Measurements from ENCODE around the gene SRD5A1. TPM values are rescaled to one million over a fixed set of nuclear protein-coding genes. Genes with fewer than 3 reads are reported as not detected.

SRD5A1 gene
- total RNA-seq, 1 donor from 2014 or later: 14.0 TPM

DNA sequence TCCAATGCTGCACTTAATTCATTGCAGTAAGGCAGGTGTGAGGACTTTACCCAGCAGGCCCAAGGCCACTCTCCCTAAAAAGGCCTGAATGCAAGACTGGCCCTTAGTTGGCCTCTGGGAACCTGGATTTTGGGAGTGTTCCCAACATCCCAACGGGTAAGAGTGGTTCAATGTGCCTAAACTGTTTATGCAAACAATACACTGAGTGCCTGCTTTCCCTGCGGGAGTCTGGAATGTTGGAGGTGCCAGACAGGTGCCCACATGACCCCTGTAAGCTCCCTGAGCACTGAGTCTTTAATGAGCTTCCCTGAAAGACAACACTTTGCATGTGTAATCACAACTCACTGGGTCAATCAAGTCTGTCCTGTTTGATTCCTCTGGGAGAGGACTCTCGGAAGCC, 37.8 kb upstream of the SRD5A1 start:
- Mint-ChIP-seq H3K27ac (no peak overlapping the region), H3K4me3 (no peak overlapping the region), H3K36me3 (ENCODE audit: low read depth) (peaks cover 29% of the 10 kb centered on the region), H3K4me1 (ENCODE audit: low read depth) (no peaks in the 10 kb centered on the region), H3K27me3 (ENCODE audit: insufficient read depth) (no peaks in the 10 kb centered on the region), H3K9me3 (no peaks in the 10 kb centered on the region)
- intact Hi-C loops (cut with micrococcal nuclease): no loop called here
- DNase-seq (ENCODE audit: low spot score): no peak

DNA sequence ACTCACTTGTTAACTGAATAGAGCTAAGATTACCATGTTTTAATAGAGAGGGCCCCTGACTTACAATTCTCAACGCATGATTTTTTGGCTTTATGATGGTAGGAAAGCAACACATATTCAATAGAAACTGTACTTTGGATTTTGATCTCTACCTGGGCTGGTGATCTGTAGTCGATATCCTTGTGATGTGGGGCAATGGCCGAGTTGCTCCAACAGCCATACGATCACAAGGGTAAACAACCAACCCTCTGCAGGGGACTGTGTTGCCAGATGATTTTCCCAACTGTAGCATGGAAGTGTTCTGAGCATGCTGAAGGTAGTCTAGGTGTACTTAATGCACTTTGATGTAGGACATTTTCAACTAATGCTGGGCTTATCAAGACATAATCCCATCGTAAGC, 36.9 kb upstream of the SRD5A1 start:
- intact Hi-C loops (cut with micrococcal nuclease): no loop called here
- no peaks in the 10 kb centered on the region for H3K4me1 Mint-ChIP-seq (ENCODE audit: low read depth)
- H3K36me3 Mint-ChIP-seq (ENCODE audit: low read depth): peaks cover 38% of the 10 kb centered on the region
- H3K4me3 Mint-ChIP-seq: no peak overlapping the region
- no peaks in the 10 kb centered on the region for H3K9me3 Mint-ChIP-seq
- DNase-seq (ENCODE audit: low spot score): no peak
- no peak overlapping the region for H3K27ac Mint-ChIP-seq
- H3K27me3 Mint-ChIP-seq (ENCODE audit: insufficient read depth): no peaks in the 10 kb centered on the region

DNA sequence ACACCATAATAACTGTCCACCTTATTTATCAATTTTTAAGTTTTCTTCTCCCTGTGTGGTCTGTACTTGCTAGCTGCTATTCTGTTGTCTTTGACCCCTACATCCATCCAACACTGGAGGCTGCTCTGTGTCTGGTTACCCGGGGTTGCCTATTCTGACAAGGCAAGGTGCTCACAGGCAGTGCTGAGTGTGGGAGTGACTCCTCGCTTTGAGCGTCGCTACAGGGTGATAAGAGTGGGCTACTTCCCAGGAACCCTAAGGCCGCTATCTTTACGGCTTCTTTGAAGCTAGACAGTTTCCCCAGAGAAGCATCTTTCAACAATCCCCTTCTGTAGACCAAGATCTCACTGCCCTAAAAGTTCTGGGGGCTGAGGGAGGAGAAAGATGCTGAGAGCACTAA, 35.7 kb upstream of the SRD5A1 start:
- DNase-seq (ENCODE audit: low spot score): no peak
- Mint-ChIP-seq H3K27me3 (ENCODE audit: insufficient read depth) (no peaks in the 10 kb centered on the region), H3K27ac (no peak overlapping the region), H3K4me3 (no peak overlapping the region), H3K36me3 (ENCODE audit: low read depth) (peaks cover 50% of the 10 kb centered on the region), H3K9me3 (no peaks in the 10 kb centered on the region), H3K4me1 (ENCODE audit: low read depth) (no peaks in the 10 kb centered on the region)
- intact Hi-C loops (cut with micrococcal nuclease): no loop called here

DNA sequence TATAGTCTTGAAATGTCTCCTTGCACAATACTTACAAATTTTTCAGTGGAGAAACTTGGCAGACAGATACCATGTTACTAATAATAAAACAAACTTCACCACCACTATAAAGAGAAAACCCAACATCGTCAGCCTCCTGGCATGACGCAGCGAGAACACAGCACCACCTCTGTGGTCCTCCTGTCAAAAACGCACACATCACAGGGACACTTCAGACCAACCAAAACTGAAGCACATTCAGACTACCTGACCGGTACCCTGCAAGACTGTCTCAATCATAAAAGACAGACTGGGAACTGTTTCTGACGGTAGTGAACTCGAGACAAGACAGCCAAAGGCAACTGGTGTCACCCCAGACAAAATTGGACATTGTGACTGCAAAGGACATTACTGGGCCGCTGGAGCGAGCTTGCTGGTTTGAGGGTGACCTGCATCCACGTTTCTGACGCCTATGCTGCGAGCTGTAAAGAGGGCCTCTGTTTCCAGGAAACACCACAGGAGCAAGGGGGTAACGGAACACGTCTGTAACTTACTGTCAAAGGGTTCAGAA, 34.8 kb upstream of the SRD5A1 start:
- Mint-ChIP-seq H3K9me3 (no peaks in the 10 kb centered on the region), H3K4me3 (no peak overlapping the region), H3K27me3 (ENCODE audit: insufficient read depth) (no peaks in the 10 kb centered on the region), H3K27ac (no peak overlapping the region), H3K4me1 (ENCODE audit: low read depth) (no peaks in the 10 kb centered on the region), H3K36me3 (ENCODE audit: low read depth) (peaks cover 56% of the 10 kb centered on the region)
- DNase-seq (ENCODE audit: low spot score): no peak
- intact Hi-C loops (cut with micrococcal nuclease): no loop called here

DNA sequence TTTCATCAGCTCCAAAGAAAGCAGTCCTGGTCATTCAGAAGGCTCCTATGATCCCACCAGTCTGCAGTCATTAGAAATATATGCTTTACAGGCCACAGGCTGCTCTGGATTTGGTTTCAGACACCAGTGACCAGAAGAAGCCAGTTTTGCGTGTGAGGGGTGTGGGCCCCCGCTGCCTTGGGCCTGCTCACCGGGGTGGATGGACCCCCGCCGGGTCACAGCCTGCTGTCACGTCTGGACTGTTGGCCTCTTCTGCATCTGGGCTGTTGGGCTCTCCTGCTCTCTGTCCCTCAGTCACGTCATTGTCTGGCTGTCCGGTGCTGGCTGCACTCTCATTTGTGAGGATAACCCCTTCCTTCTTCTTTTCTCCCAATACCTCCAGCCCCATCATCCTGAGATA, 33.5 kb upstream of the SRD5A1 start:
- no peak overlapping the region for H3K27ac Mint-ChIP-seq
- DNase-seq (ENCODE audit: low spot score): no peak
- no peak overlapping the region for H3K4me3 Mint-ChIP-seq
- no peaks in the 10 kb centered on the region for H3K9me3 Mint-ChIP-seq
- intact Hi-C loops (cut with micrococcal nuclease): no loop called here
- H3K4me1 Mint-ChIP-seq (ENCODE audit: low read depth): no peaks in the 10 kb centered on the region
- peaks cover 58% of the 10 kb centered on the region for H3K36me3 Mint-ChIP-seq (ENCODE audit: low read depth)
- H3K27me3 Mint-ChIP-seq (ENCODE audit: insufficient read depth): no peaks in the 10 kb centered on the region

DNA sequence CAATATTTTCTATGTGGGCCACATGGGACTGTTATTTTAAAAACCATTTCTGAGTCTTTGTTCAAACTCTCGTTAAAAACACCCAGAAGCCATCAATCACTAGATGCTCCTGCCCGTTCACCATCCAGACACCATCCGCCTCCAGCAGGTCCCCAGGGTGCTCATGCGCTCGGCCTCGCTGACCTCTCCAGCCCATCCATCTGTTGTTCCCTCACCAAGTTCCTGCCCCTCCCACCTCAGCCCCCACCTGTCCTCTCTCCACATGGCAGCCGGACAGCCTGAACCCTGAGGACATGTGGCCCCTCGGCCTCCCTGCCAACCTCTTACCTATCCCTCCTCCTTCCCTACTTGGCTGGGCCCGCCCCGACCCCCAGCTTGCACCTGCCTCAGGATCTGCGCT, 32.0 kb upstream of the SRD5A1 start:
- DNase-seq (ENCODE audit: low spot score): no peak
- intact Hi-C loops (cut with micrococcal nuclease): no loop called here
- Mint-ChIP-seq H3K4me3 (no peak overlapping the region), H3K27me3 (ENCODE audit: insufficient read depth) (no peaks in the 10 kb centered on the region), H3K9me3 (no peaks in the 10 kb centered on the region), H3K4me1 (ENCODE audit: low read depth) (no peaks in the 10 kb centered on the region), H3K36me3 (ENCODE audit: low read depth) (peaks cover 61% of the 10 kb centered on the region), H3K27ac (no peak overlapping the region)

DNA sequence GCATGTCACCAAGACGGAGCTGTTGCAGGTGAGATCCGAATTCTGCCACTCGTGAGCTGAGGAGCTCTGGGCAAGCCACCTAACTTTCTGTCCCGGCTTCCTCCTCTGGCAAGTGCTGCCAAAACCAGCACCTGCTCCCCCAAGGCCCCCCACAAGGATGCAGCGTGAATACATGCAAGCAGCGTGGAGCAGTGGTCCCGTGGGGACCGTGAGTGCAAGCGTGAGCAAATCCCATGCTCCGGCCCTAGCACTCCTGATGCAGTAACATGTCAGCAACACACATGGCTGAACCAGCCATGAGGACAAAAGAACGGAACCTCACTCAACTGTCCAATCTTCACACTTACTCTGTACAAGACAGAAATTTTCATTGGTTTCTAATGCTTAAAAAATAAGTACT, 31.4 kb upstream of the SRD5A1 start:
- no peaks in the 10 kb centered on the region for H3K27me3 Mint-ChIP-seq (ENCODE audit: insufficient read depth)
- H3K36me3 Mint-ChIP-seq (ENCODE audit: low read depth): peaks cover 57% of the 10 kb centered on the region
- no peaks in the 10 kb centered on the region for H3K9me3 Mint-ChIP-seq
- DNase-seq (ENCODE audit: low spot score): no peak
- intact Hi-C loops (cut with micrococcal nuclease): loop anchor here (2.0 kb wide), 1 partner anchor 15 kb away; no protein-coding TSS in a partner anchor
- no peak overlapping the region for H3K4me3 Mint-ChIP-seq
- H3K27ac Mint-ChIP-seq: no peak overlapping the region
- no peaks in the 10 kb centered on the region for H3K4me1 Mint-ChIP-seq (ENCODE audit: low read depth)

DNA sequence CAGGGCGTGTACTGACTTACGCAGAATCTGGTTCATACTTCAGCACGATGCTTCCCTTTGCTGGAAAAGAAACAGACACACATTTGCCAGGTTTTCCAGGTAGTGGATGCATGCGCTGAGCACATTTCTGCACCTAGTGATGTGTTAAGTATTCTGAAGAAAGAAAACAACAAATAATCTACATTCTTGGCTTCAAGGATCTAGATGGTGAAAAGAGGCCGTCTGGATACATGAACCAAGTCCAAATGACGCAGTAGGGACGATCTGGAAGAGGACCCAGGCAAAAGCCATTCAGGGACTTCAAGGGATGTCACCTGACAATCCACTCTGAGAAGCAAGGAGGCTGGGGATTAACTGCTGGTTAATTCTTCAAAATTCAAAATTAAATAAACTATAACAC, 30.8 kb upstream of the SRD5A1 start:
- H3K36me3 Mint-ChIP-seq (ENCODE audit: low read depth): peaks cover 58% of the 10 kb centered on the region
- no peaks in the 10 kb centered on the region for H3K27me3 Mint-ChIP-seq (ENCODE audit: insufficient read depth)
- intact Hi-C loops (cut with micrococcal nuclease): loop anchor here (2.0 kb wide), 1 partner anchor 14 kb away; no protein-coding TSS in a partner anchor
- DNase-seq (ENCODE audit: low spot score): no peak
- H3K4me1 Mint-ChIP-seq (ENCODE audit: low read depth): no peaks in the 10 kb centered on the region
- no peaks in the 10 kb centered on the region for H3K9me3 Mint-ChIP-seq
- H3K4me3 Mint-ChIP-seq: no peak overlapping the region
- no peak overlapping the region for H3K27ac Mint-ChIP-seq

DNA sequence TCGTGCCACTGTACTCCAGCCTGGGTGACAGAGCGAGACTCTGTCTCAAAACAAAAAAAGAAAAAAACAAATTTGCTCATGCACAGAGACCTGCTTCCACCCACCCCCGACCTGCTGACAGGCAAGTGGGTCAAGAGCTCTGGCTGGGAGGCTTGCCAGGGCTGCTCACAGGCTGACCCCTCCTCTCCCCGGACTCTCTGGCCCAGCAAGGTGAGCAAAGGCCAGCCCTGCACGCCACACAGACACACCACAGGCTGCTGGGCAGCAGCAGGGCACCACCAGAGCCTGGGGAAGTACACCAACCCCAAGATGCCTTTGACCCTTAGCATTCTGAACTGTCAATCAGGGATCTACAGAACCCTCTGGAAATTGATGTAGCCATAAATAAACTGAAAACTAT, 29.6 kb upstream of the SRD5A1 start:
- intact Hi-C loops (cut with micrococcal nuclease): loop anchor here (2.0 kb wide), 1 partner anchor 13 kb away; no protein-coding TSS in a partner anchor
- no peak overlapping the region for H3K4me3 Mint-ChIP-seq
- no peaks in the 10 kb centered on the region for H3K9me3 Mint-ChIP-seq
- no peaks in the 10 kb centered on the region for H3K4me1 Mint-ChIP-seq (ENCODE audit: low read depth)
- H3K36me3 Mint-ChIP-seq (ENCODE audit: low read depth): peaks cover 55% of the 10 kb centered on the region
- DNase-seq (ENCODE audit: low spot score): no peak
- no peak overlapping the region for H3K27ac Mint-ChIP-seq
- no peaks in the 10 kb centered on the region for H3K27me3 Mint-ChIP-seq (ENCODE audit: insufficient read depth)

DNA sequence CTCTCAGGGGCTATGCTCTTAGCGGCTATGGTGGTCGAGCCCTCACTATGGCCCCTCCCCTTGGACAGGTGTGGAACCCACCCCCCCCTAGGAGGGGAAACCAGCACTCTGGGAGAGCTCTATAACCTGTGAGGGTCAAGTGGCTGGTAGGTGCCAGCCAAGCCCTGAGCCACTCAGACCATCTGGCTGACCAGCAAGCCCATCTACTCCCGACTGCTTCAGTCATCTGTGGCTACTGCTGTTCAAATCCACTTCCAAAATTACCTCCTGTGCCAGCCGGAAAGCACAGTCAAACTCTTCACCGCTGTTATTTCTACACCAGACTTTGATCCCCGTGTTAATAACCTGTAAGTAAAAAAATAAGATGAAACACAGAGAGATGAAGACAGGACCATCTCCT, 28.9 kb upstream of the SRD5A1 start:
- Mint-ChIP-seq H3K9me3 (no peaks in the 10 kb centered on the region), H3K4me1 (ENCODE audit: low read depth) (no peaks in the 10 kb centered on the region), H3K27ac (no peak overlapping the region), H3K4me3 (no peak overlapping the region), H3K36me3 (ENCODE audit: low read depth) (peaks cover 55% of the 10 kb centered on the region), H3K27me3 (ENCODE audit: insufficient read depth) (no peaks in the 10 kb centered on the region)
- no peak for DNase-seq (ENCODE audit: low spot score)
- intact Hi-C loops (cut with micrococcal nuclease): no loop called here

DNA sequence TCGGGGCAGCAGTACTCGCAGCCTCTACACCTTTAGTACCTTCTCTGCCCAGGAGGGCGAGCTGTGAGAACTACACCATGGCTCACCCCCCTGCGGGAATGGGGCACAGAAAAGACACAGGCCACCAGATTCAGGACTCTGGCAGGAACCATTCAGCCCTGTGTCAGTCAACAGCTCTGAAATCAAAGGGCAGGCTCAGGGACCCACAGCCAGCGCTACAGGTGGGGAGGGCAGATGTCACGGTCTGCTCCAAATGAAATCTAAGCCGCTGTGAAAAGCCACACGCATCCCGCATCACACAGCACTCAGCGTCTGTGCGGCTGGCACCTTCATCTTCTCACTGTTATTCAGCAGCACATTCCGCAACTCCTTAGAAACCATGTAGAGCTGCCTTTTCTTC, 28.3 kb upstream of the SRD5A1 start:
- no peak overlapping the region for H3K4me3 Mint-ChIP-seq
- intact Hi-C loops (cut with micrococcal nuclease): no loop called here
- no peaks in the 10 kb centered on the region for H3K27me3 Mint-ChIP-seq (ENCODE audit: insufficient read depth)
- no peak for DNase-seq (ENCODE audit: low spot score)
- H3K9me3 Mint-ChIP-seq: no peaks in the 10 kb centered on the region
- no peaks in the 10 kb centered on the region for H3K4me1 Mint-ChIP-seq (ENCODE audit: low read depth)
- H3K36me3 Mint-ChIP-seq (ENCODE audit: low read depth): peaks cover 59% of the 10 kb centered on the region
- no peak overlapping the region for H3K27ac Mint-ChIP-seq

DNA sequence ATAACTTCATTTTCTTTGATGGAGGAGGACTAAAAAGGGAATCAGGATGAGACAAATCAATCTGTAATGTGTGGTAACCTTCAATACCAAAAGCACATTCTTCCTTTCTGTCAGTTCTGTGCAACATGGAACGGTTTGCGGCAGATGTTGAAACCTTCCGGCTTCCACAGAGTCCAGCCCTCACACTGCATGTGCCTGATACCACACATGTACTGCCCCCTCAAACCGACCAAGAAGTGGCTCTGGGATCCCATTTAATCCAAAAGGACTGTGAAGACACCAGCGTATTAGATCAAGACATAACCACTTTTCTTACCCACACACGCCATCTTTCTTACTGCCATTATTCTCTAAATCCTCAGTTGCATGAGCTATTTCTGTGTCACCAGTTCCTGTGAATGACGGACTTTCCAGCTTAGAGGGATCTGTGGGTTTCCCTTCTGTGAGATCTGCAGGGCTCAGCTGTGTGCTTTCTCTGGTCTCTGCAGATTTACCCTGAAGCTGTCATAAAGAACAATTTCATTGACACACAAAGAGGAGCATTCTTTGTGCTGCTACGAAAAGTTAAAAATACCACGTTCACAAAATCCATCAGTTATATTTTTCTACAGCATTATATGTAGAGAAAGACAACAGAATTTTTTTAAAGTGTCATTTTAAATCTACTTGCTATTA, 26.2 kb upstream of the SRD5A1 start:
- no peak for DNase-seq (ENCODE audit: low spot score)
- Mint-ChIP-seq H3K27ac (no peak overlapping the region), H3K36me3 (ENCODE audit: low read depth) (peaks cover 50% of the 10 kb centered on the region), H3K4me1 (ENCODE audit: low read depth) (no peaks in the 10 kb centered on the region), H3K4me3 (no peak overlapping the region), H3K27me3 (ENCODE audit: insufficient read depth) (no peaks in the 10 kb centered on the region), H3K9me3 (no peaks in the 10 kb centered on the region)
- intact Hi-C loops (cut with micrococcal nuclease): no loop called here

DNA sequence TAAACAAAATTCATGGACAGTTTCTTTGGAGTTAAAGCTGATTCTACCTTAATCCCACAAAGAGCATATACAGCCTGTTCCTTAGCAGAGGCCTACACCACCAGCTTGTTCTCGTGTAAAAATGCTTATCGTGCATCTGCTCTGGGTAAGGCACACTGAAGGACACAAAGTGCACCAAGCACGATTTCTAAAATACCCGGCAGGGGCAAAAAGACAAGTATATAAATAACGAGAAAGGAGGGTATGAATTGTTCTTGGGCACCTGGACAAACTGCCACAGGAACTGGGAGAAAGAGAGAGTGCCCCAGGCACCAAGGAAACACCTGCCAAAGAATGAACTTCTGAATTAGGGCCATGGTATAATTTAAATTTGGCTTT, 25.7 kb upstream of the SRD5A1 start:
- no peak overlapping the region for H3K27ac Mint-ChIP-seq
- DNase-seq (ENCODE audit: low spot score): no peak
- H3K27me3 Mint-ChIP-seq (ENCODE audit: insufficient read depth): no peaks in the 10 kb centered on the region
- H3K9me3 Mint-ChIP-seq: no peaks in the 10 kb centered on the region
- intact Hi-C loops (cut with micrococcal nuclease): no loop called here
- H3K36me3 Mint-ChIP-seq (ENCODE audit: low read depth): peaks cover 47% of the 10 kb centered on the region
- no peak overlapping the region for H3K4me3 Mint-ChIP-seq
- H3K4me1 Mint-ChIP-seq (ENCODE audit: low read depth): no peaks in the 10 kb centered on the region

DNA sequence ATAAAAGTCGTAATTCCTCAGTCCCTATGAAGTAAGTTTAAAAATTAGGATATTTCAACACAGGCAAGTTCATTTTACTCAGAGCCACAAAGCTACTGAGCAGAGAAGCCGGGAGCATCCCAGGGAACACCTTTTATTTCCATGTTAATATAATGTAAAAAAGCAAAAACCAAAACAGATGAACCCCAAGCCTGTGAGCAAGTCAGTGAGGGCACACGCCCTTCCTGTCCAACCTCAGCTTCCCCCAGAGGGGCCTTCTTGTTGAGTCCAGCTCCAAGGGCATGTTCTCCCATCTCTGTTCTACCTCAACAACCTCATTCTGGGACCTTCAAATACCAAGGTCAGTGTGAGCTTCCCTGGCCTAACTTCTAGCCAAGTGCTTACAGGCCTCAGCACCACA, 25.2 kb upstream of the SRD5A1 start:
- peaks cover 43% of the 10 kb centered on the region for H3K36me3 Mint-ChIP-seq (ENCODE audit: low read depth)
- intact Hi-C loops (cut with micrococcal nuclease): no loop called here
- H3K9me3 Mint-ChIP-seq: no peaks in the 10 kb centered on the region
- no peaks in the 10 kb centered on the region for H3K27me3 Mint-ChIP-seq (ENCODE audit: insufficient read depth)
- no peak for DNase-seq (ENCODE audit: low spot score)
- no peaks in the 10 kb centered on the region for H3K4me1 Mint-ChIP-seq (ENCODE audit: low read depth)
- H3K4me3 Mint-ChIP-seq: no peak overlapping the region
- H3K27ac Mint-ChIP-seq: peak overlapping the region; percentile 8
